Subcutaneous abdominal adipose tissue (tissue), 5 donors: ENCODE data around the gene TOM1.

Experiments used
- H3K27ac ChIP-seq: one replicate; pipeline ENCODE4 v1.7.0; 2013; ENCODE audit warnings: low read depth, mild to moderate bottlenecking, inconsistent platforms, low read length, moderate library complexity
- H3K27me3 ChIP-seq, 5 donors: one replicate each; pipeline ENCODE4 v1.7.0; 2013; ENCODE audit warnings: low read length in 5 of 5, inconsistent platforms in 1 of 5; ENCODE audit not compliant: control insufficient read depth in 5 of 5, insufficient read depth in 4 of 5
- H3K36me3 ChIP-seq, 5 donors: one replicate each; pipeline ENCODE4 v1.7.0; 2013; ENCODE audit warnings: low read length in 5 of 5; ENCODE audit not compliant: control insufficient read depth in 5 of 5, insufficient read depth in 5 of 5
- H3K4me1 ChIP-seq, 5 donors: one replicate each; pipeline ENCODE4 v1.7.0; 2013; ENCODE audit warnings: low read length in 5 of 5, mild to moderate bottlenecking in 3 of 5, moderate library complexity in 1 of 5; ENCODE audit not compliant: control insufficient read depth in 5 of 5, insufficient read depth in 5 of 5
- H3K4me3 ChIP-seq, 5 donors: one replicate each; pipeline ENCODE4 v1.7.0; 2013; ENCODE audit warnings: low read length in 5 of 5, low read depth in 1 of 5
- H3K9ac ChIP-seq, 5 donors: one replicate each; pipeline ENCODE4 v1.7.0; 2013; ENCODE audit warnings: low read length in 5 of 5, mild to moderate bottlenecking in 4 of 5, moderate library complexity in 3 of 5
- H3K9me3 ChIP-seq, 5 donors: one replicate each; pipeline ENCODE4 v1.7.0; 2013; ENCODE audit warnings: low read length in 5 of 5; ENCODE audit not compliant: control insufficient read depth in 5 of 5
- donor health status: healthy.
- donor health status: healthy.
- donor health status: healthy.
- donor health status: healthy.
- donor health status: healthy.

Gene TOM1

GRCh38 chr22:35330258-35330861, 30.7 kb downstream of the TOM1 start:
- H3K27ac ChIP-seq: peak overlapping the region; percentile 70
- H3K27me3 ChIP-seq: no peaks in the 10 kb centered on the region
- peak overlapping the region in 1 of 5 donors; percentile 12 for H3K9ac ChIP-seq
- no peaks in the 10 kb centered on the region for H3K9me3 ChIP-seq
- H3K4me3 ChIP-seq: peak overlapping the region in 1 of 5 donors; percentile 4
- H3K36me3 ChIP-seq: peaks cover 13 to 86% (median 80%) of the 10 kb centered on the region in 5 donors
- peaks cover 0 to 23% (median 12%) of the 10 kb centered on the region in 5 donors for H3K4me1 ChIP-seq

GRCh38 chr22:35332278-35332677, 32.6 kb downstream of the TOM1 start:
- H3K4me1 ChIP-seq: peaks cover 0 to 31% (median 19%) of the 10 kb centered on the region in 5 donors
- no peak overlapping the region for H3K27ac ChIP-seq
- H3K36me3 ChIP-seq: peaks cover 3 to 86% (median 79%) of the 10 kb centered on the region in 5 donors

GRCh38 chr22:35333220-35333619, 33.5 kb downstream of the TOM1 start:
- Histone ChIP-seq H3K4me3 (no peak overlapping the region), H3K27ac (no peak overlapping the region), H3K9ac (no peak overlapping the region), H3K4me1 (peaks cover 0 to 31% (median 19%) of the 10 kb centered on the region in 5 donors), H3K27me3 (no peaks in the 10 kb centered on the region), H3K9me3 (no peaks in the 10 kb centered on the region), H3K36me3 (peaks cover 3 to 86% (median 79%) of the 10 kb centered on the region in 5 donors)

More at GRCh38 chr22:35332278-35332677, 32.6 kb downstream of the TOM1 start:
- Histone ChIP-seq H3K9ac (no peak overlapping the region), H3K4me3 (no peak overlapping the region), H3K27me3 (no peaks in the 10 kb centered on the region), H3K9me3 (no peaks in the 10 kb centered on the region)

- H3K9ac ChIP-seq: no peak overlapping the region
- no peak overlapping the region for H3K4me3 ChIP-seq
- H3K4me1 ChIP-seq: peaks cover 0 to 31% (median 19%) of the 10 kb centered on the region in 5 donors
- H3K9me3 ChIP-seq: no peaks in the 10 kb centered on the region
- H3K36me3 ChIP-seq: peaks cover 3 to 89% (median 80%) of the 10 kb centered on the region in 5 donors
- H3K27me3 ChIP-seq: no peaks in the 10 kb centered on the region
- no peak overlapping the region for H3K27ac ChIP-seq
Observed at GRCh38 chr22:35334004-35334403, 34.3 kb downstream of the TOM1 start.

- peaks cover 3 to 23% (median 10%) of the 10 kb centered on the region in 5 donors for H3K4me1 ChIP-seq
- H3K9me3 ChIP-seq: no peaks in the 10 kb centered on the region
- no peak overlapping the region for H3K27ac ChIP-seq
- H3K36me3 ChIP-seq: peaks cover 3 to 98% (median 87%) of the 10 kb centered on the region in 5 donors
- no peak overlapping the region for H3K4me3 ChIP-seq
- no peak overlapping the region for H3K9ac ChIP-seq
- no peaks in the 10 kb centered on the region for H3K27me3 ChIP-seq
Observed at GRCh38 chr22:35335468-35335867, 35.8 kb downstream of the TOM1 start.

GRCh38 chr22:35335936-35336781, 36.5 kb downstream of the TOM1 start:
- Histone ChIP-seq H3K9ac (peak overlapping the region in 1 of 5 donors; percentile 18), H3K36me3 (peaks cover 3 to 98% (median 92%) of the 10 kb centered on the region in 5 donors), H3K27ac (no peak overlapping the region), H3K4me3 (no peak overlapping the region), H3K4me1 (peaks cover 3 to 18% (median 9%) of the 10 kb centered on the region in 5 donors), H3K9me3 (no peaks in the 10 kb centered on the region), H3K27me3 (no peaks in the 10 kb centered on the region)

- Histone ChIP-seq H3K9ac (no peak overlapping the region), H3K27ac (no peak overlapping the region), H3K27me3 (no peaks in the 10 kb centered on the region), H3K9me3 (no peaks in the 10 kb centered on the region), H3K4me1 (peaks cover 3 to 18% (median 9%) of the 10 kb centered on the region in 5 donors), H3K36me3 (peaks cover 0 to 98% (median 92%) of the 10 kb centered on the region in 5 donors), H3K4me3 (no peak overlapping the region)
Observed at GRCh38 chr22:35337932-35338331, 38.2 kb downstream of the TOM1 start.

GRCh38 chr22:35341090-35341874, 41.6 kb downstream of the TOM1 start:
- Histone ChIP-seq H3K4me1 (peaks cover 3 to 6% (median 4%) of the 10 kb centered on the region in 5 donors), H3K36me3 (peaks cover 0 to 98% (median 92%) of the 10 kb centered on the region in 5 donors), H3K9ac (no peak overlapping the region), H3K4me3 (no peak overlapping the region), H3K27ac (no peak overlapping the region), H3K27me3 (no peaks in the 10 kb centered on the region), H3K9me3 (no peaks in the 10 kb centered on the region)

GRCh38 chr22:35342390-35342789, 42.7 kb downstream of the TOM1 start:
- H3K9ac ChIP-seq: no peak overlapping the region
- no peak overlapping the region for H3K4me3 ChIP-seq
- H3K4me1 ChIP-seq: peaks cover 0 to 3% (median 0%) of the 10 kb centered on the region in 5 donors
- H3K27ac ChIP-seq: no peak overlapping the region
- H3K27me3 ChIP-seq: no peaks in the 10 kb centered on the region
- no peaks in the 10 kb centered on the region for H3K9me3 ChIP-seq
- peaks cover 0 to 98% (median 93%) of the 10 kb centered on the region in 5 donors for H3K36me3 ChIP-seq
